Esophagus squamous epithelium (tissue), 4 donors: ENCODE results near the gene MLX.
A peak's percentile ranks its signal among the peaks of the same experiment; 100 is the strongest.

Source experiments
- CTCF ChIP-seq, 6 experiments: fragments of 450-650 bp in 4 of 6; fragments of 200-600 bp in 2 of 6; sonication (generic) in 2 of 6; IDR thresholded peaks; one replicate each; pipeline ENCODE4 v1.5.1; 2016 to 2019; ENCODE audit warnings: antibody characterized with exemption in 6 of 6, mild to moderate bottlenecking in 4 of 6, moderate library complexity in 4 of 6
- POLR2A ChIP-seq, 4 donors: fragments of 450-650 bp; IDR thresholded peaks; one replicate each; pipeline ENCODE4 v1.6.1; 2017; ENCODE audit warnings: antibody characterized with exemption in 4 of 4, mild to moderate bottlenecking in 4 of 4, moderate library complexity in 3 of 4

- TF ChIP-seq CTCF (IDR thresholded peaks at IDR 0.05) = peak in 1 of 6 experiments; percentile 25
- TF ChIP-seq POLR2A (IDR thresholded peaks at IDR 0.05) = peak in 3 of 4 donors; percentile 34 to 47 (median 47)
These were observed at the start of gene MLX for GRCh38 chr17:42566883-42567573.
